Stimulated activated CD4-positive, alpha-beta T cell treated with anti-CD3 and anti-CD28 coated beads, Interleukin-15, amount 100 ng/mL, for 1 hour (primary cell): ENCODE results near the gene PTPRJ.

Experiments used
- DNase-seq, 2 donors: peaks; one replicate each; pipeline ENCODE4 v3.0.0-alpha.2; 2020; ENCODE audit warnings: low read depth in 1 of 2, low spot score in 1 of 2

PTPRJ gene

GRCh38 chr11:48058788-48059187 is 78.4 kb downstream of the PTPRJ start:
- no peak for DNase-seq

DNA sequence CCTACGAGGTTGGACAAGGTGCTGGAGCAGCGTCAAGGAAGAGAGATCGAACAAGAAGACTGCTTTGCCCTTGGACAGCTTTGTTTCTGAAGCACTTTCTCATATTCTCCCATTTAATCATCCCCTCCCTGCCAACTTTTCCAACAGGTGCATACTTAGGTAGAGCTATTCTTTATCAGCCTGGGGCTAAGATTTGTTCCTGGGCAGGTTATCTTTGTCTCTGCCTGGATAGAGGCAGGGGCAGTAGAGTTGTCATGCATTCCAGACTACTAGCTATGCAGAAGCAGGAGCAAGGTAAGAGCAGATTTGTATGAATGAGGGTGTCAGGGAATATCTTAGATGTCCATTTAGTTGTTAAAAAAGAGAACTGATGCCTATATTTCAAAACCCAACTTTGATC is 82.3 kb downstream of the PTPRJ start:
- no peak for DNase-seq

DNA sequence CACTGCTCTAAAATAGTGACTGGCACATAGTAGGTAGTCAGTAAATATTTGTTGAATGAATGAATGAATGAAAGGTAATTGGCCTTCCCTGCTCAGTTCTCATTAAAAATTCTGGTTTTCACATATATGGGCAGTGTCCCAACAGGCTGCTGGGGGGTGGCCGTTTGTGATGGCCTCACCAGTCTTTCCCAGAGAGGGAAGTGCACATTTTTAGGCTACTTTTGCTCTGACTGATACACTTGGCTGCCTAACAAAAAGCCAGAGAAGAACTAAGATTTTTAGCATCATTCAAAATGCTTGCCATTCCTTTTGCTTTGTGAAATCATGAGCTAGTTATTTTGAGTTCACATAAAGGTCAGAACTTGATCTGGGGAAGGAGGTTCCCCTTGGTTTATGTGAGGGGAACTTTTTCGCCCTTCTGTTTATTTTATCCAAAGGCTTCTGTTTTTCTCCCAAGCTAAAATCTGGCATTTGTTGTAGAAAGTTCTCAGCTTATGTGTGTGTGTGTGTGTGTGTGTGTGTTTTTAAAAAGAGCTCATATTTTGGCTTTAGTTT is 83.1 kb downstream of the PTPRJ start:
- DNase-seq, result no peak

DNA sequence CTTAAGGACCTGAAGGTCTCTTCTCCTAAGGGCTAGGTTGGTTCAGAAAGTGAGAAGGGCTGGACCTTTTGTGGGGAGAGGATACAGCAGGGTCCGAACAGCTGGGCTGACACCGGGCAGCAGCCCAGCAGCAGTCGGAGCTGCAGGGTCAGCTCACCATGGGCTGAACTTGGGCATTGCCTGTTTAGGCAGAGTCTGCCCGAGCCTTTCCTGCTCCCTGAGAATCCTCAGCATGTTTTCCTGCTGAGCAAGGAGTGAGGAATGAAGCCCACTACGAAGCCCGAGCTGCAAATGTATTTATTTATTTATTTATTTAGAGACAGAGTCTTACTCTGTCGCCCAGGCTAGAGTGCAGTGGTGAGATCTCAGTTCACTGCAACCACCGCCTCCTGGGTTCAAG is 83.9 kb downstream of the PTPRJ start:
- no peak for DNase-seq

- DNase-seq, result no peak
These were observed 86.8 kb downstream of the PTPRJ start for GRCh38 chr11:48066881-48067800.

DNA sequence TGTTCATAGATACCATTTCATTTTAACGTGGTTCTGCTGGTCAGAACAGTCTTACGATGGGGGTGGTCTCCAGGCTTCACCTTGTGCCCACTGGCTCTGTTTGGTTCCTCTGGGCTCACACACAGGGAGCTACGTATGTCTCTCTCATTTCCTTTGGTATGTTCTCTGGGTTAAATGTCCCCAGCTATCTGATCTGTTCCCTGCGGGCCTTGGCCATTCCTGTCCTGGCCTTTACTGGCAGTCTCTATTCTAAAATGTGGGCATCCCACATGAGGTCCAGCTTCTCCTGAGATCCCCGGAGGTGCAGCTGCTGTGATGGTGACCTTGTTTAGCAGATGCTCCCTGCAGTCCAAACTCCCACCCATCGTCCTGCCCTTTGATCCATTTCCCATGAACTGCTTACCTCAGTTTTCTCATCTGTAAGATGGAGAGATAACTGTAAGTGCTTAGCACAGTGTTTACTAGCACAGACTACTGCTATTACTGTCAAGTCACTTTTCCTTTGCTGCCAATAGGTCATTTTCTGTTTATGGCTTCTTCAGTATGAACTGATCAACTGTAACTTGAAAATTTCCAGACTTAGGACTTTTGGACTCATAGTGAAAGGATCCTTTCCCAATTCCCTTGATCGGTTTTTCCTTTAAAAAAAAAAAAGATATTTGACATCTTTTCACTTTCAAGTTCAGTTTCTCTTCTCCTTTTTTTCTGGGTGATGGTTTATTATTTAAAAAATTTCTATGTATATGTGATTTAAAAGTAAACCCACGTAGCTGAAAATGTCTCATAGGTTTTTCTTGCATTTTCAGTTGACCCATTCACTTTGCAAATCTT is 92.9 kb downstream of the PTPRJ start:
- no peak for DNase-seq

GRCh38 chr11:48074425-48075181 is 94.2 kb downstream of the PTPRJ start:
- no peak for DNase-seq

- DNase-seq, result no peak
These were observed 95.3 kb downstream of the PTPRJ start for GRCh38 chr11:48075637-48076036.

DNA sequence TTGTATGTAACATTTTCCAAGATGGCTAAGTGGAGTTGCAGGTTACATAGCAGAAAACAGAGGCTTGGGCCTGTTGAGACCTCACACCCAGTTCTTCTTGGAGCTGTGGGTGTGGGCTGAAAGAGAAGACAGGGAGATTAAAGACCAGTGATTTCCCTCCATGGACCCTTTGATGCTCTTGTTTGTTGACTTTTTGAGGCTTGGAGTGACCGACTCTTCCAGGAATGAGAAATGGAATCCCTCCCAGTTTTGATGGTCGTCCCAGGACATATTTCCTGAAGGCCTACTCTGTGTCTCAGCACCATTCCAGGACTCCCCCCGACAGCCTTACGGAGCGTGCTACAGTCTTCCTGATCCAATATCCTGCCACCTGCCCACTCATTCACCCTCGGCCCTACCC is 96.9 kb downstream of the PTPRJ start:
- DNase-seq, result no peak

DNA sequence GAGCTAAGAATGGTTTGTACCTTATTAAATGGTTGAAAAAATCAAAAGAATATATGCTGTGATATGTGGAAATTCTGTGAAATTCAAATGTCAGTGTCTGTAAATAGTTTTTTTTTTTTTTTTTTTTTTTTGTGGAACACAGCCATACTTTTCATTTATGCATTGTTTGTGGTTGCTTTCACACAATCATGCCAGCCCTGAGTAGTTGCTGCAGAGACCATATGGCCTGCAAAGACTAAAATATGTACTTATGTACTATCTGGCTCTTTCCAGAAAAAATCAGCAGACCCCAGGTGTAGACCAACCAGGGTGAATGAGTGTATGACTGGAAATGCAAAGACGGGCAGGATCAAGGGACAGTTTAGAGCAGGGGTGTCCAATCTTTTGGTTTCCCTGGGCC is 98.3 kb downstream of the PTPRJ start:
- no peak for DNase-seq

DNA sequence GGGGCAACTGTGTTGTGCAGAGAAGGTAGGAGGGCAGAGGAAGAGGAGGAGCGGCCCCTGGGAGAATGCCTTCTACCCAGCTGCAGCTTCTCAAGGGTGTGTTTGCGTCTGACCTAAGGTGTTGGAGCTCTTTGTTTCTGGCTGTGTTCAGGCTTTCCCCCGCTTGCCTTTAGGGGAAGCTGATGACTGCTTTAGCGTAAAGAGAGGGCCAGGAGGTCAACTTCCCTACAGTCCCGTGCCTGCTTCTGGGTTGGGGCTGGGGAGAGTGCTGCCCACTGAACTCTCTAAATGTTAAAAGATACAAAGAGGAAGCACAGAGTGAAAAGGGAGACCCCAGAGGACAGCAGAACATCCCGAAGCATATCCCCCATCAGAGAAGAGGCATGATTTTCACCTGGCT is 99.2 kb downstream of the PTPRJ start:
- DNase-seq, result no peak

DNA sequence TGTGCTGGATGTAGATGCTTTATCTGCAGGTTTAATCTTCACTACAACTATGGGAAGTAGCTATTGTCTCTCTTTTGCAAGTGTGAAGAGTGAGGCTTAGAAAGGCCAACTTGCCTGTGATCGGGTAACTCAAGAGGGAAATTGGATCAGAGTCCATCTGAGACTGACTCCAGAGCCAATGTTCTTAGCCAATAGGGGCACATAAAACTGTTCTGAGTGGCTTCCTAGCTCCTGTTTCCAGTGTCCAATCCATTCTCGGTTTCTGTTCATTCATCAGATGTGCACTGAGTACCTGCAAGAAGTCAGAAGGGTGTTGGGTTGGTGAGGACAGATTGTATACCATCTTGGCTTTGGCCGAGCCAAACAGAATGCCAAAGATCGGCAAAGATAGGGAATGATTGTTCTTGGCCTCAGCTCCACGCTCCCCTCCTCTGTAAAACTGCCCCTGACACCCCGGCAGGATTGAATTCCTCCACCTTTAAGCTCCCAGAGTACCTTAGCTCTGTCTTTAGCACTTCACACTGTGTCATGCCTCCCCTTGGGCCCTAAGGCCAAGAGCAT is 100.0 kb downstream of the PTPRJ start:
- DNase-seq, result no peak

GRCh38 chr11:48081151-48082010 is 101.0 kb downstream of the PTPRJ start:
- no peak for DNase-seq

GRCh38 chr11:48082771-48083170 is 102.4 kb downstream of the PTPRJ start:
- DNase-seq, result no peak

GRCh38 chr11:48083421-48083820 is 103.1 kb downstream of the PTPRJ start:
- no peak for DNase-seq

DNA sequence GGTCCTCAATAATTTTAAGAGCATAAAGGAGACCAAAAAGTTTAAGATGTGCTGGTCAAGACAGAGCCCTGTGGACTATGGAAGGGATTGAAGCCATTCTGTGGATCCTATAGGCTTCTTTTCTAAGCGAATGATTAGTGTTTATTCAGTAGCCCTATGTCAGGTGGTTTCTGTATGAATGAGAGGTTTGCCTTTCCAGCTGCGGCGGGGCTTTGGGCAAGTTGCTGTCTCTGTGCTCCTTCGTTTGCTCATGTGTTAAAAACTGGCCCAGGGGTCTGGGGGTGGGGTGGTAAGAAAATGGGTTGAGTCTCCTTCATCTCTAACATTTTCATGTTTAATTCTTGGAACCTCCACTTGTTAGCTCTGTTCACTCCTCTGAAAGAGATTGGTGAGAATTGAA is 105.3 kb downstream of the PTPRJ start:
- no peak for DNase-seq

- no peak for DNase-seq
These were observed 107.1 kb downstream of the PTPRJ start for GRCh38 chr11:48087422-48087821.

- no peak for DNase-seq
These were observed 107.8 kb downstream of the PTPRJ start for GRCh38 chr11:48087974-48088681.

GRCh38 chr11:48088682-48089050 is 108.3 kb downstream of the PTPRJ start:
- DNase-seq, result no peak
